Activated CD4-positive, alpha-beta T cell treated with anti-CD3 and anti-CD28 coated beads, Interleukin-2, Interleukin-4, amounts not matched to agents 100 ng/mL and 50 ng/mL, durations not matched to agents 16 hours and 8 hours (primary cell): ENCODE results near the gene ATF7.
A peak's percentile ranks its signal among the peaks of the same experiment; 100 is the strongest.

Experiments used
- DNase-seq: peaks from one replicate; pipeline ENCODE4 v3.0.0-alpha.2; 2020; ENCODE audit warnings: low spot score

ATF7 gene

DNA sequence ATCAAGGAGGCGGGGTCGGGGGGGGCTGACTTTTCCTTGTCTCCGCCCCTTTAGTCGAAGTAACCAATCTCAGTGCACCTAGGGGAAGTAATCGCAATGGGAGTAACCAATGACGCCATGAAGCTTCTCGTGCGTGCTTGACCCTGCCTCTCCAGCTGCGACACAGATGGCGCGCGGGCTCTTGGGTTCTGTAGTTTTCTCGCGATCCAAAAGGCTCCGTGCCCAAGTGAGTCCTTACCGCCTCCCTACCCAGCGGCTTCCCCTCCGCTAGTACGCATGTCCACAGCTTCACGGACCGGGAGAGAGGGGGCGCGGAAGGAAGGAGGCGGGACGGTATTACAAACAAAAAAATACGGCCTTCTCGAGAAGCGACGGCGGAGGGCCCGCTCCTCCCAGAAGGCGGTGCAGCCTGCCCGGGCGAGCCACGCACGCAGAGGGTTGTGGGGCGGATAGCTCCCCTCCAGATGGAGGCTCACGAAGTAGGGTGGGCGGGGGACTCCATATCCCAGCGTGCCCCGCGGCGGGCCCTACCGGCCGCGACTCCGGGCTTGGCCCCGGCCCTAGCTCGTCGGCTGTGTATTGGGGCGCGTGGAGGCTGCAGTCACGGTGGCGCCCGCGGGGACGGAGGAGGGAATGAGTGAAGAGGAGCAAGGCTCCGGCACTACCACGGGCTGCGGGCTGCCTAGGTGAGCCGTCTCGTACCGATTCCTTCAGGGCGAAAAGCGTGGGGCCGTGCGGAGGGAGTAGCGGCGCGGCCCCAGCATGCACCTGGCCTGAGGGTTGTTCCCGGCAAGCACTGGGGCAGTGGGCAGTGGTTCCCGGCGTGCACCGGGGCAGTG, 125.2 kb downstream of the ATF7 start, which contains the start of gene TARBP2:
Gene TARBP2 (plus strand): TSS at position 508 of the 839 bp plus-strand sequence. CDS start 126 bp downstream, at position 634.
- peak; percentile 99 for DNase-seq

- DNase-seq = peak; percentile 30
Observed at GRCh38 chr12:53500142-53500775, 125.9 kb downstream of the ATF7 start.

DNA sequence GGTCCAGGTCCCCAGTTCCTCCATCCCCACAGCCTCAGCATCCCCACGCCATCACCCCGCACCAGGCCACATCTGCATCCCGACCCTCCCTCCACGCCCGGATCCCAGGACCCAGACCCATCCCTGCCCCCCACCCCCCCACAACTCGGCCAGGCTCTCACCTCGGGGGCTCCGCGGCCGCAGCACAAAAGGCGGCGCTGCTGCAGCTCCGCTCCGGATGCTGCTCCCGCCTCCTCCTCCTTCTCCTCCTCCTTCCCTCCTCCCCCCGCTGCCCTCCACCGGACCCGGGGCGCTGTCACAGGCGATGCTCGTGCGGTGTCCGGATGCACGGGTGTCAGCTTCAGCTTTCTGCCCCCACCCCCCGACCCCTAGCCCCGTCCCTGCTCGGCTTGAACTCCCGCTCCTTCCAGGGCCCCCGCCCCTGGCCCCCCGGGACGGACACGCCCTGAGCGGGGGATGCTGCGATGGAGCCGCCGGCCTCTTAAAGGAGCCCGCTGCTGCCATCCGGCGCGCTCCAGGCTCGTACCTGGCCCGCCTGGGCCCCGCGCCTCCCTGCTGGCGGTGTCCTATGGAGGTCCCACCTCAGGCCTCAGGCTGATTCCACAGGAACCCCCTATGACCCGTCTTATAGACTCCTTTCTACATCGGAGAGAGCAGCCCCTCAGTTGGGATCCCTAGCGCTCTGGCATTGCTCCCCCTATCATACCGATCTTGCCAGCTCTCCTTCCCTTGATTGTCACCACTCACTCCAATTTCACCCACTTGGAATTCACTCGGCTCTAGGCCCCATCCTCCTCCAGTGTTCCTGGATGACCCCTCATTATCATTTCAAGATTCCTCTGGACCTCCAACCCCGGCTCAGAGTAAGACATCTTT, 126.7 kb downstream of the ATF7 start, which contains the start of gene MAP3K12:
Gene MAP3K12 (minus strand): TSS at position 193 of the 876 bp plus-strand sequence. CDS start 12,067 bp downstream, outside the sequence.
- DNase-seq = peak; percentile 58

GRCh38 chr12:53498235-53498630, 127.9 kb downstream of the ATF7 start:
- DNase-seq = no peak

DNA sequence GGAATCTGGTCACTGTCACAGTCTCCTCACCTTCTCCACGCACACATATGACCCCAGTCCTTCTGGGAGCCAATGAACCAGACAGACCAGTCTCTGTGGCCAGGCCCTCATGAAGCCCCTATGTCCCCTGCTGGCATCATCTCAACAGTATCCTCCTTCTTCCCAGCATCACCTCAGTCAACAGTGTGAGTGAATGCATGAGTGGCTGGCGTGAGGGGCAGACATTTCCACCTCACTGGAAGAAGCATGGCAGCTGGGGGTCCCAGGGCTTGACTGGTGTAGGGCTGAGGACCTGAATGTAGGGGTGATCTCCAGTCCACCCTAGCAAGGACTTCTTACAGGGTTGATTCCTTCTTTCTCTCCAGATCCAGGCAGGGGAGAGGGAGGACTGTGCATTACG, 128.7 kb downstream of the ATF7 start:
- DNase-seq = no peak

GRCh38 chr12:53496752-53497032, 129.5 kb downstream of the ATF7 start:
- DNase-seq = no peak

DNA sequence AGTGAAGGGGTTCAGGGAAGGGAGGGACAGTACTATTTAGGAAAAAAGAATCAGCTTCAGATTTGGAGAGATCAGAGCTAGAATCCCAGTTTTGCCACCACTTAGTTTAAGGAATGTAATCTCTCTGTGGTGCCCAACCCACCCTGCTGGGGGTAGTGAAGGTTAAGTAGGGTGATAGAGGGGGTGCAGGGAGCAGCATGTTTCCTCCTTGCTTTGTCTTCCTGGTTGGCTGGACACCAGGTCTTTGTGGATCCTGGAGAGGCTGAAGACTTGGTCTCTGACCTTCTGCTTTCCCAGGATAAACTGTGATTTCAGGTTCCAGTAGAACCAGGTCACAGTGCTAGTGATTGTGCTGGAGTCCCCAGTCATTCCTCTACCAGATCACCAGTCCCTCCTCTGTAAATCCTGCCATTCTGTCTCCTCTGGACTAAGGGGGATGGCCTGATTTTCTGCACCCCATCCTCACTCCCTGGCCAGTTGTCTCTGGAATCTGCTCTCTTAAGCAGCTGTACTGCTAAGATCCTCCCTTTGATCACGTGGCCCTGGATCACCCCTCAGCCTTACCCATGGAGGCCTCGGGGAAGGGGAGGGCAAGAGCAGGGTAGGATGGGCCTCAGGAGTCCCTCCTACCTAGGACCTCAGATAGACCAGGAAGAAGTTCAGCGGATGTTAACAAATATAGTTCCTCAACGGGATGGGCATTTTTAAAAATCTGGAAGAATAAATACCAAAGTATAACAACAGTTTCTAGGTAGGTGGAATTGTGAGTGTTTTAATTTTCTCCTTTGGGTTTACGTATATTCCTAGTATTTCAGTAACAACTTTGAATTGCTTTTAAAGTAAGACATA, 130.1 kb downstream of the ATF7 start:
- no peak for DNase-seq

GRCh38 chr12:53493610-53494391, 132.4 kb downstream of the ATF7 start:
- no peak for DNase-seq

GRCh38 chr12:53492830-53493609, 133.2 kb downstream of the ATF7 start:
- peak; percentile 86 for DNase-seq

DNA sequence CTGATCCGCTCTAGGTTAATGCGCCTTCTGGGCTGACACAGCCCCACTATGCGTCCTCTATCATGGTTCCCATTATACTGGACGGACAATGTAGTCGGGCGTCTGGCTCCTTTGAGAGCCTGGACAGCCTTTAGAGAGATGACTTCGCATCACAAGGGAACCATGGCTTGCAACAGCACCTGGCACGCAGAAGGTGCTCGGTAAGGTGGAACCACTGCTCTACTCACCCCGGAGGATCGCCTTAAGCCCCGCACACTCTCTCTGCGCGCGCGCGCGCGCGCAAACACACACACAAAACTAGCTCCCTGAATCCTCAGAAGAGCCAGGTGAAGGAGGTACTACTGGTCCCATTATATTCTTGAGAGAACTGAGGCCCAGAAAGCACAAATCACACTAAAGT, 134.0 kb downstream of the ATF7 start:
- no peak for DNase-seq

DNA sequence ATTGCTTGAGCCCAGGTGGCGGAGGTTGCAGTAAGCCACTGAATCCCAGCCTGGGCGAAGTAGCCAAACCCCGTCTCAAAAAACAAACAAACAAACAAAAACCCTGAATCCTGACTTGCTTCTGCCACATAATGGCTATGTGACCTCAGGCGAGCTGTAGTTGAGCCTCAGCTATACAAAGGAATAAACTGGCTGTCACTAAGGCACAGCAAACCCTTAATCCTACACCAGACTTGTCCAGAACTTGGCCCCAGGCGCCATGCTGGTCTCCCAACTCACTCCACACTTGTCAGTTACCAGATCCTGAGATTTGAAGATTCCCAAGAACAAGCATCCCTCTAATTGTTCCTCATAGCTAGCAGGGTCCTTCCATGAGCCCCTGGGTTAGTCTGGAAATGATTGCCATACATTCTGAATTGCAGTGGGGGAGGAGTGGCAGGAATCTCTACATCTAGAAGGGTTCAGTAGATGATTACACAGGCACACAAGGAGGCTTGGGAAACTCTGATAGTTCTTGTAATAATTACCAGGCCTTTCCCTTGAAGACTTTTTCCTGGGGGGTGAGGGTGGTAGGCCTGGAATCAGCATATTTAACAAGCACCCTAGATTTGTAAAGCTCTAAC, 136.8 kb downstream of the ATF7 start:
- DNase-seq = no peak

- no peak for DNase-seq
Observed at GRCh38 chr12:53486736-53487487, 139.3 kb downstream of the ATF7 start.

GRCh38 chr12:53485955-53486735, 140.0 kb downstream of the ATF7 start:
- no peak for DNase-seq

DNA sequence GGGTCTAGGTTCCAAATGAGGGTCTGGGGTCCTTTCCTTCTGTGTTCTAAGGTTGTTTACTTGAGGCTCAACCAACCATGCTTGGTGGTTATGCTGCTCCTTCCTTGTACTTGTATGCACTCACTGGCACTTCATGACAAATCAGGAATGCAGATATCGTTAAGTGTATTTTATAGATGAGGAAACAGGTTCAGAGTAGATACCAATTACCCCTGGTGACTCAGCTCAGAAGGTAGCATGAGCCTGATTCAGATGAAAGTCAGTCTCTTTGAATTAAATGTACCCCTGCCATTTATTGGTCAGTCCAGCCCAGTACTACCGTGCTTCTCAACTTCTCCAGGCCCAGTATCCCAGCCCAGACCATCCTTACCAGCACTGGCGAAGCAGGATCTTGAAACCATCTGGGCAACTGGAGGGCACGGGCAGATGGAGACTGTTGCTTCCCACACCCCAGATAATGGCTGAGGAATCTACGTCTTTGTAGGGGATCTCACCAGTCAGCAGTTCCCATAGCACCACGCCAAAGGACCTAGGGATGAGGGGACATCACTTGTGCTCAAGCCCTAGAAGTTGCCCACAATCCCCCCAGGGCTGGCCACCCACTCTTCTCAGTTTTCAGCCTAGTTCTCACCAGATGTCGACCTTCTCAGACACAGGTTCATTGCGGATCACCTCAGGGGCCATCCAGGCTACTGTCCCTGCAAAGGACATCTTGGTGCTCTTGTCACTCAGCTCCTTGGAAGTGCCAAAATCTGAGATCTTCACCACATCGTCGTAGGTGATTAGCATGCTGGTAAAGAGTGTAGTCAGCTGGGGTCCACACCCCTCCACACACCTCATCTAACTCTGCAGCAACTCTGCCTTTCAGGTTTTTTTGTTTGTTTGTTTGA, 141.3 kb downstream of the ATF7 start:
- DNase-seq = no peak

GRCh38 chr12:53483979-53484377, 142.2 kb downstream of the ATF7 start:
- DNase-seq = no peak

GRCh38 chr12:53483225-53483978, 142.8 kb downstream of the ATF7 start:
- no peak for DNase-seq
